Fibroblast of upper back skin (primary cell): ENCODE data around the gene VWA2.
"Not testable (repeated sequence)": the region's sequence is repeated elsewhere in the genome, so short reads cannot be mapped to it uniquely, and the experiment has no call there.

Experiments
- DNase-seq: peaks from one replicate; pipeline ENCODE4 v3.0.0-alpha.2; 2013

The VWA2 gene

DNA sequence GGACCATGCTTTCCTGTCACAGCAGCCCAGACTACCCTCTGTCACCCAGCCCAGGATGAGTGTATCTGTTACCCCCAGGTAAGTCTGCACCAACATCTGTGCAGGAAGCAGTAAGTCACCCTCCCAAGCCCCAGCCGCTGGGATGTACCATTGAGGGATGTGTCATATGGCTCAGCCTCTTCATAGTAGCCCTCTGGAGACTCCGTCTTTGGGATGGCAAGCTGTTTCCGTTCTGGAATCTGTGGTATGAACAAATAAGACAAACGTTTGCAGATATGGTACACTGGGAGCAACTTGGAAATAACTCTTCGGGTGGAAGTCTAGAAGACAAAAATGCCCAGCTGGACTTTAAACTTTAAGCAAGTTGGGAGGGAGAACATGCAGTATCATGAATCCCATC lies 84.0 kb downstream of the VWA2 start:
- peak; percentile 14 for DNase-seq

GRCh38 chr10:114326795-114327194 lies 87.7 kb downstream of the VWA2 start:
- no peak for DNase-seq

GRCh38 chr10:114327537-114328440 lies 88.7 kb downstream of the VWA2 start:
- no peak for DNase-seq

DNA sequence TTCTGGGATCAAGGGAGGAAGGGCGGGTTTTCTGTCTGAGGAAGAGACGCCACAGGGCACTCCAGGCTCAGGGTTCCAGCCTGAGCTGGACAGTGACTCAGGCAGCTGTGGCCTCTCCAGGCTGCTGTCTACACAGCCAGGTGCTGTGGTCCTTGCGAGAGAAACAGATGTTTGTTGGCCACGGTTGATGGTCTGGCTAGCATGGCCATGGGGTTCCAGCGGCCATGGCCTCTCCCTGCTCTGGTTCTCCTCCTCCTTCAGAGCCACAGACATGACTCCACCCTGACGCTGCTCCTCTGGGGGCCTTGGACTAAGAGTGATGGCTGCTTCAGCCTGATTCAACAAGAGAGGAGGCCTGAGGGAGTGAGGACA lies 89.4 kb downstream of the VWA2 start:
- no peak for DNase-seq

GRCh38 chr10:114328874-114329273 lies 89.8 kb downstream of the VWA2 start:
- no peak for DNase-seq

- no peak for DNase-seq
Measured at GRCh38 chr10:114329634-114330365, 90.7 kb downstream of the VWA2 start.

DNA sequence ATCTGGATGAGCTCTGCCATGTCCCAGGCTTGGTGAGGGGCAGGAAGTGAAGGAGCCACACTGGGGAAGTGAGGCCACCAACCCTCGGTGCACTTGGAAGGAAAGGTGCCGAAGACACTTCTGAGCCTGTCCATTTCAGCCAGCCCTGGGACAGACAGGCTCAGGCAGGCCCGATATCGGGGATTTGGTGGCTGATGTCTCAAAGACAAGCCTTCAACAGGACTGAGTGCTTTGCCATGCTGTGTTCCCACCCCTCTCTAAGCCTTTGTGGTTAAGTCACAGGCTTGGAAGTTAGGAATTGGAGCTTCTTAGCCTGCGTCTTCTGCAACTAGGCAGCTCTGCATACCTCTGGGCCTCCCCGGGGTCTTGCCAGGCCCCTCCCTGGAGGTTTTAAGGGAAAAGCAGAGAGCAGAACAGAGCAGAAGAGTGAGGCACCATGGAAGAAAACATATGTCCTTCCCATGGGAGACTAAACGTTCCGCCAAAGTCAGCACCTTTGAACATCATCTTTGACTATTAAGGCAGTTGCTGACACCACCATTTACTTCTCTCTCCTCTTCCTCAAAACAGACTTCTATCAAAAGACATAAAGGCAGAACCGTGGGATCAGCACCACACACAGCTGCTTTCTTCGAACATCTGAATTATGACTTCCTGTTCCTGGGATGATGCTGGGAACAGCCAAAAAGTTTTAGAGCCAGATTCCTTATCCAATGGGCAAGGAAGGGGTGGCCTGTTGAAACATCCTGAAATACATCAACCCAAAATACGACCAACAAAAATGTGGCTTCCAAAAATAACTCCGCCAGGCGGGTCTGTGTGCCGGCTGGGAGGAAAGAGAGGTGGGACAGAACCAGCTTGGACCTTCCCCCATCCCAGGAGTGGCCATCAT lies 93.5 kb downstream of the VWA2 start:
- peak; percentile 45 for DNase-seq

- DNase-seq = not testable (repeated sequence)
Measured at GRCh38 chr10:114333441-114333840, 94.4 kb downstream of the VWA2 start.

DNA sequence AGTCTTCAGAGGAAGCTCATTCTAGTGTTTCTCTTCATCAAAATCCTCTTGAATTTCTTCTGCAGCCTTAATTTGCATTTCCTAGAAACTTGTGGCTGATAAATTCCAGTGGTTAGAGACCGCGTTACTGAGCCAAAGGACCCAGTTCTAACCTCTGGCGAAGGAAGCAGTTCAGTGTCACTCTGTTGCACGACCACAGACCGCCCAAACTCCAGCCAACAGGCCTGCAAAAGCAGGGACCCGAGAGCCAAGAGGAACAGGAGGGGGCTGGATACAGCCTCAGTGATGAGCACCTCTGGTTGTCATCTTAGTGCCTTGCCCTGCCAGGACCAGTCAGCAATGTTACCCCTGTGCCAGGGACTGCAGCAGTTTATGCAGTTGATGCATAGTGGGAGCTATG lies 95.2 kb downstream of the VWA2 start:
- peak; percentile 20 for DNase-seq

DNA sequence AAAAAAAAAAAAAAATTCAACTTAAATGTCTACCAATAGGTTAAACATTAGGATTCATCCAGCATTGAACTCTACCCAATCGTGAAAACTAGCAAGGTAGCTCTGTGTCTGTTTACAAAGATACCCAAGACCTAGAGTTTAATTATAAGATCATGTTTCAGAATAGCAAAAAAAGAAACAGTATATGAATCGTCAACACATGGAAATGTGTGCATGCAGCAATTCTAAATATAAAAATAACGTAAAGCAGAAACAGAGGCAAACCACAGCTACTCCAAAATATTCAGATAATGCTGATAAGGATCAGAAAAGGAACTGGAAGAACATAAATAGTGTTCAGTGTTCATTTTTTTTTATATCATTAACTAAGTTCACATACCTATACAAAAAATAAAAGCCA lies 96.6 kb downstream of the VWA2 start:
- DNase-seq = no peak

DNA sequence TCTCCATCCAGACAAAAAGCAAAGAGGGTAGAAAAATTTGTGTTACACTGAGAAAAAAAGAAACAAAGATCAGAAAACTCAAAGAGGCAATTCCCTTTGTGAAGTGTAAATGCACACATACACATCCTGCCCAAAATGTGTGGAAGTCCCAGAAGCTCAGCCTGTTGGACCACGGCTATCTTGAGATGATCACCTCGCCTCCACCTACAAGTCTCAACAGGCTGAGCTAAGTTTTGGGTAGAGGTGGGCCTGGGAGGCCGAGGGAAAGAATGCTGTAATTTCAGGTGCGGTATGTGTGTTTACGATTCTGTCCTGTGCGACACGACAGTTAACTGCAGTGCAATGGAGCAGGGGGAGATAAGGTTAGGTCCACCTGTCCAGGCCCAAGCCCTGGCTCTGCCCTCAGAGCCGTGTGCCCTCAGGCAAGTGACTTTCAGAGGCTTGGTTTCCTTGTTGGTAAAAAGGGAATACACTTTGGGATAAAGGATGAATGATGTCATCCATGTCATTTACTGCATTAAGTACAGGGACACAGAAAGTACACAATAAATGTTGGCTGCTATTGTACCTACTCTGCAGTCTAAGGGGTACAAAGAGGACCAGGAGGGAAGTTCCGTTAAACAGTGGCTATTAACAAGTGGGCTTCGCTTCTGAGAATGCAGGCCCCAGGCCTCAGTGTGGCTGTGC lies 97.9 kb downstream of the VWA2 start:
- DNase-seq = no peak

GRCh38 chr10:114337510-114338462 lies 98.7 kb downstream of the VWA2 start:
- DNase-seq = no peak

DNA sequence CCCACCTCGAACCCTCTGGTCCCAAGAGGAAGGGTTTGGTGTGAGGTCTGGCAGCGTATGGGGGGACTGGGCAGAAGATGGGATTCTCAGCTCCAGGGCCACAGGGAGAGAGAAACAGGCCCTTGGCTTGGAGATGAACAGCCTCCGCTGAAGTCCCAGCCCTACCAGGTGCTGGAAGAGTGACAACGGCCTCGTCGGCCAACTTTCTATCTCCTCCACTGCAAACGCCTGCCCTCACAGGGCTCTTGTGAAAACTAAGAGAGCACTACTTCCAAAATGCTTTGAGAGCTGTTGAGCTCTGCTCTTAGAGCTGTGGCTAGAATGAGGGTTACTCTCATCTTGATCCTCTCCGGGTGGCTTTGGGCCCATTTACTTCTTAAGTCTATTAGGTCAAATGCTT lies 101.8 kb downstream of the VWA2 start:
- no peak for DNase-seq
